Measurements from ENCODE around the gene TSC2. TPM values are rescaled to one million over a fixed set of nuclear protein-coding genes. Genes with fewer than 3 reads are reported as not detected.

TSC2 gene
- total and polyA plus RNA-seq, 2 experiments from 2014 or later: 123 to 152 TPM

DNA sequence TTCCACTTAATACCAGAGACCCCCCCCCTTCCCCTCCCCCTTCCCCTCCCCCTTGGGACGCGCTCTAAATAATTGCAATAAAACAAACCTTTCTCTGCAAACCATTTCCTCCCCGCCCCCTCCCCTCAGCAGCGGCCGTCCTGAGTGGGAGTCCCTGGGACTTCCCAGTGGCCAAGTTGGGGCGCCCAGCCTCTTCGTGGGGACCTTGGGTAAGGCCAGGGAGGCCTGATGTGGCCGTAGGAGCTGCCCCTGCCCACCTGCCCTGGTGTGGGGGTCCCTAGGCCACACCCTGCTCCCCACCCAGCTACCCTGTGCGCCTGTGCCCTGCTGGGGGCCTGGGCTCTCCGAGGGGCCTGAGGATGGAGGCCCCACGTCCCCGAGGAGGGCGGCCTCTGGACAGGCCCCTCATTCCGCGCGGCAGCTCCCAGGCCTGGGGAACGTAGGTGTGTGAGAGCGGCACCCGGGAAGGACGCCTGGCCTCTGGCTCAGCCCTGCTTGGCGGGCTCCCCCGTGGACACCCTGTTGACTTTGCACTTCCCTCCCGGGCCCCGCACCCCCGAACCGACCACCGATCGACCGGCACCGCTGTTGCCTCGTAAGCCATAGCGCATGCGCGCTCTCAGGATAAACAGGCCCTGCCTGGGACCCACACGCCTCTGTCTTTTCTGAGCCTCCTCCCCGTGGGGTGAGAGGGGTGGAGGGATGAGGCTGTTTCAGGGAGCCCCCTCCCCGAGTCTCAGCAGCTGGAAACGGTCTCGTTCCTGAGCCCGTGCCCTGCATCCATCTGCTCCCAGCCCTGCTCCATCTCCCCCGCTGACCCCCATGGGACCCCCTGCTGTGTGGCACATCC is 9.2 kb upstream of the TSC2 start:
- DNase-seq (ENCODE audit: low read depth in 1 of 2, low spot score in 1 of 2): no peak
- Histone ChIP-seq H3K4me1 (ENCODE audit: low read depth) (peaks cover 17% of the 10 kb centered on the region), H3K27me3 (no peaks in the 10 kb centered on the region), H3K9me3 (ENCODE audit: low read depth) (no peaks in the 10 kb centered on the region), H3K4me3 (no peak overlapping the region), H3K36me3 (no peaks in the 10 kb centered on the region), H3K27ac (no peak overlapping the region)
- TF ChIP-seq, protein P1, sequence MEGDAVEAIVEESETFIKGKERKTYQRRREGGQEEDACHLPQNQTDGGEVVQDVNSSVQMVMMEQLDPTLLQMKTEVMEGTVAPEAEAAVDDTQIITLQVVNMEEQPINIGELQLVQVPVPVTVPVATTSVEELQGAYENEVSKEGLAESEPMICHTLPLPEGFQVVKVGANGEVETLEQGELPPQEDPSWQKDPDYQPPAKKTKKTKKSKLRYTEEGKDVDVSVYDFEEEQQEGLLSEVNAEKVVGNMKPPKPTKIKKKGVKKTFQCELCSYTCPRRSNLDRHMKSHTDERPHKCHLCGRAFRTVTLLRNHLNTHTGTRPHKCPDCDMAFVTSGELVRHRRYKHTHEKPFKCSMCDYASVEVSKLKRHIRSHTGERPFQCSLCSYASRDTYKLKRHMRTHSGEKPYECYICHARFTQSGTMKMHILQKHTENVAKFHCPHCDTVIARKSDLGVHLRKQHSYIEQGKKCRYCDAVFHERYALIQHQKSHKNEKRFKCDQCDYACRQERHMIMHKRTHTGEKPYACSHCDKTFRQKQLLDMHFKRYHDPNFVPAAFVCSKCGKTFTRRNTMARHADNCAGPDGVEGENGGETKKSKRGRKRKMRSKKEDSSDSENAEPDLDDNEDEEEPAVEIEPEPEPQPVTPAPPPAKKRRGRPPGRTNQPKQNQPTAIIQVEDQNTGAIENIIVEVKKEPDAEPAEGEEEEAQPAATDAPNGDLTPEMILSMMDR (IDR thresholded peaks at IDR 0.05; ENCODE audit: low read depth, low read length): no peak

- TF ChIP-seq, protein P1 (IDR thresholded peaks at IDR 0.05; ENCODE audit: low read depth, low read length): no peak
- no peak overlapping the region for H3K4me3 ChIP-seq
- H3K36me3 ChIP-seq: no peaks in the 10 kb centered on the region
- no peak overlapping the region for H3K27ac ChIP-seq
- no peaks in the 10 kb centered on the region for H3K27me3 ChIP-seq
- peak in 1 of 2 donors; percentile 77 for DNase-seq (ENCODE audit: low read depth in 1 of 2, low spot score in 1 of 2)
- H3K4me1 ChIP-seq (ENCODE audit: low read depth): peaks cover 13% of the 10 kb centered on the region
- no peaks in the 10 kb centered on the region for H3K9me3 ChIP-seq (ENCODE audit: low read depth)
These were observed 8.3 kb upstream of the TSC2 start for GRCh38 chr16:2039274-2040031.

DNA sequence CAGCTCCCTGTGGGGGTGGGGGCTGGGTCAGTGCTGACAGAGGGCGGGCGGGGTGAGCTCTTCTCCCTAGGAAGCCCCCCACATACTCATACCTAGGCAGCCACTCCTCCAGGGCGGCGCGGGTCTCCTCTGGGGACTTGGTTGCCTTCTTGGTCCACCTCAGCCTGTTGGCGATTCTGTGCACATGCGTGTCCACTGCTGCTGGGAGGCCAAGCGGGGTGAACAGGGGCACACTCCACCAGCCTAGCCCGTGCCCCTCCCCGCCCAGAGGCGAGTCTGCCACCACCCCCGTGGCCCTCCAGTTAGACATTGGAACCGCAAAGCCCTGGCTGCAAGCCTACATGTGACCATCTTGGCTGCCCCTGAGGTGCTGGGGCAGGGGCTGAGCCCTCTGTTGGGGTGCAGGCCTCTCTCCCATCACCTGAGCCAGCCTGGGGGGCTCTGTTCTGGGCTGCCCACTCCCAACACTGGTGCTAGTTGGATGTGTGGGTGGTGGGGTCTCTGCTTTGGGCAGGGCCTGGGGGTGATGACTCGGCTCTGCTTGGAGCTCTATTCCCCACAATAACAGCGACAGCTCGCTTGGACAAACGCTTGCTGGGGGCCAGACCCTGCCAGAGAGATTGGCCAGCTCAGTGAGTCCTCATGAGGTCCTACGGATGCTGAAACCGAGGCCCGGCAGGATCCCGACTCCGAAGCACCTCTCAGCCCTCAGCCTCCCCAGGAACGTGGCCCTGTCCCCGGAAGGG is 7.6 kb upstream of the TSC2 start:
- Histone ChIP-seq H3K9me3 (ENCODE audit: low read depth) (no peaks in the 10 kb centered on the region), H3K27ac (no peak overlapping the region), H3K36me3 (no peaks in the 10 kb centered on the region), H3K27me3 (no peaks in the 10 kb centered on the region), H3K4me3 (no peak overlapping the region), H3K4me1 (ENCODE audit: low read depth) (peaks cover 13% of the 10 kb centered on the region)
- DNase-seq (ENCODE audit: low read depth in 1 of 2, low spot score in 1 of 2): no peak
- TF ChIP-seq, protein P1 (IDR thresholded peaks at IDR 0.05; ENCODE audit: low read depth, low read length): no peak

- no peaks in the 10 kb centered on the region for H3K27me3 ChIP-seq
- no peaks in the 10 kb centered on the region for H3K9me3 ChIP-seq (ENCODE audit: low read depth)
- DNase-seq (ENCODE audit: low read depth in 1 of 2, low spot score in 1 of 2): no peak
- no peaks in the 10 kb centered on the region for H3K36me3 ChIP-seq
- TF ChIP-seq, protein P1 (IDR thresholded peaks at IDR 0.05; ENCODE audit: low read depth, low read length): no peak
- no peak overlapping the region for H3K4me3 ChIP-seq
- H3K27ac ChIP-seq: no peak overlapping the region
- H3K4me1 ChIP-seq (ENCODE audit: low read depth): peaks cover 13% of the 10 kb centered on the region
These were observed 6.8 kb upstream of the TSC2 start for GRCh38 chr16:2040787-2041522.

All from cardiac muscle cell (in vitro differentiated cells and primary cell).